ENCODE data around the gene ECHDC3.
A peak's percentile ranks its signal among the peaks of the same experiment; 100 is the strongest.

ECHDC3 gene

DNA sequence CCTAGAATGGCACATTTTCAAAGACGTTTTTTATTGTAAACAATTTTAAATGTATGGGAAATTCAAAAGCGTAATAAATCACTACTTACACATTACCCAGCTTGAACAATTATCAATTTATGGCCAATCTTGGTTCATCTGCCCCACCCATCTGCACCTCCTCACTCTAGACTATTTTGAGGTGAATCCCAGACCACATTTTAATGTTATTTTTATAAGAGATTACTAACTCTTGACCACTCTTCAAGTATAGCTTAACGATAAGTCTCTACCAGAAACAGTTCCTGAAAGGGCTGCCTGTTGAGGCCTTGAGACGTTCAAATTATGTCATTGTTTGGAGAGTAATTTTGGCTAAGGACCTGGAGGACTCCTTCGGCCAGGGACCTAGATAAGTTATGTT lies 33.2 kb downstream of the ECHDC3 start:
- DNase-seq (ENCODE audit: low spot score), result no peak
- TF ChIP-seq, protein P1, sequence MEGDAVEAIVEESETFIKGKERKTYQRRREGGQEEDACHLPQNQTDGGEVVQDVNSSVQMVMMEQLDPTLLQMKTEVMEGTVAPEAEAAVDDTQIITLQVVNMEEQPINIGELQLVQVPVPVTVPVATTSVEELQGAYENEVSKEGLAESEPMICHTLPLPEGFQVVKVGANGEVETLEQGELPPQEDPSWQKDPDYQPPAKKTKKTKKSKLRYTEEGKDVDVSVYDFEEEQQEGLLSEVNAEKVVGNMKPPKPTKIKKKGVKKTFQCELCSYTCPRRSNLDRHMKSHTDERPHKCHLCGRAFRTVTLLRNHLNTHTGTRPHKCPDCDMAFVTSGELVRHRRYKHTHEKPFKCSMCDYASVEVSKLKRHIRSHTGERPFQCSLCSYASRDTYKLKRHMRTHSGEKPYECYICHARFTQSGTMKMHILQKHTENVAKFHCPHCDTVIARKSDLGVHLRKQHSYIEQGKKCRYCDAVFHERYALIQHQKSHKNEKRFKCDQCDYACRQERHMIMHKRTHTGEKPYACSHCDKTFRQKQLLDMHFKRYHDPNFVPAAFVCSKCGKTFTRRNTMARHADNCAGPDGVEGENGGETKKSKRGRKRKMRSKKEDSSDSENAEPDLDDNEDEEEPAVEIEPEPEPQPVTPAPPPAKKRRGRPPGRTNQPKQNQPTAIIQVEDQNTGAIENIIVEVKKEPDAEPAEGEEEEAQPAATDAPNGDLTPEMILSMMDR (IDR thresholded peaks at IDR 0.05; ENCODE audit: extremely low read depth, insufficient read depth, missing control alignments), result no peak
- in situ Hi-C loops (cut with MboI; ENCODE audit: low pct_unique_long_range_greater_than_20kb, low sequenced_read_pairs, unreplicated experiment), result no loop called here

DNA sequence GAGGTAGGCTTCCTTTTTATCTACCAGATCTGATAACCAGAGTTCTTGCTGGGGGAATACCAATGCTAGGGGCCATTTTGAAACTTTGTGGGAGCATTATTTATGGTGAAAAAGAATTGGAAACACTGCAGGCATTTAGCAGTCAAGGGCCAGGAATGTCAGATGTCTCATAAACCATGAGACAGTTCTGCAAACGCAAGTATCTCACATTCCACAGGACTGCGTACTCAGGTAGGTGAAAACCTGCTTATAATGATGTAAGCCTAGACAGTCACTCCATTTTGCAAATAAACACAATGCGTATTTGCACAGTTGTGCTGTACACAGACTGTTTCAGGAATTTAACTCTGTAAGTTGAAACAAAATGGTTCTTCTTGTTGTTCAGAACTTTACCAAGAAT lies 33.9 kb downstream of the ECHDC3 start:
- in situ Hi-C loops (cut with MboI; ENCODE audit: low pct_unique_long_range_greater_than_20kb, low sequenced_read_pairs, unreplicated experiment), result no loop called here
- TF ChIP-seq, protein P1 (IDR thresholded peaks at IDR 0.05; ENCODE audit: extremely low read depth, insufficient read depth, missing control alignments), result no peak
- no peak for DNase-seq (ENCODE audit: low spot score)

GRCh38 chr10:11781114-11781513 lies 38.9 kb downstream of the ECHDC3 start:
- in situ Hi-C loops (cut with MboI; ENCODE audit: low pct_unique_long_range_greater_than_20kb, low sequenced_read_pairs, unreplicated experiment), result no loop called here
- TF ChIP-seq, protein P1 (IDR thresholded peaks at IDR 0.05; ENCODE audit: extremely low read depth, insufficient read depth, missing control alignments), result no peak
- no peak for DNase-seq (ENCODE audit: low spot score)

DNA sequence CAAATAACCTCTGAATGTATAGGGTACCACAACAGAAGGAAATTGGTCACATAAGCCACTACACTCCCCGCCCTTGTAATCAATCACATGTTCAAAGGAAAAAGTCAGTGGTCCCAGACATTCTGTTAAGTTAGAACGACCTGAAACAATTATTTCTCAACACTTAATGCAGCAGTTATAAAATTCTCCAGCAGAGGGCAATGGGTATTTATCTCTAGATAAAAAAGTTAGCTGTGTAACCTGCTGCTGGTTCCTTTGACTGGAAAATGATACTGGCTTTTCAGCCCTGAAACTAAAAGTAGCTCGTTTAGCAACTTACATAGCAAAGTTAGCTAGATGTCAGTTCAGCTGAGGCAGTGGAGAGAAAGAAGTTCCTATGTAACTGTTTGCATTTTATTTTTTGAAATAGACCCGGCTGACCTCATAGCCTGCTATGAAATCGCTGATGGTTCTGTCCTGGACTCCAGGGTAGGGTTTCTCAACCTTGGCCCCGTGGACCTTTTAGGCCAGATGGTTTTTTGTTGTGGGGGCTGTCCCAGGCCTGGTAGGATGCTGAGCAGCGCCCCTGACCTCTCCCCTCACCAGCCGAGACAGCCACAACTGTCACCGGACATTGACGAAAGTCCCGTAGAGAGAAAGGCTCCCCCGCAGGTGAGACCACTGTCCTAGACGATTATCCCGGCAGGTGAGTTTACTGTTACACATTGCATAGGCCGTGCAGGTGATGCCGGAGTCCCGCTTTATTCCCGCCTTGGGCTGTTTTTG lies 40.8 kb downstream of the ECHDC3 start:
- in situ Hi-C loops (cut with MboI; ENCODE audit: low pct_unique_long_range_greater_than_20kb, low sequenced_read_pairs, unreplicated experiment), result no loop called here
- peak; percentile 80 for DNase-seq (ENCODE audit: low spot score)
- TF ChIP-seq, protein P1 (IDR thresholded peaks at IDR 0.05; ENCODE audit: extremely low read depth, insufficient read depth, missing control alignments), result peak; percentile 55

DNA sequence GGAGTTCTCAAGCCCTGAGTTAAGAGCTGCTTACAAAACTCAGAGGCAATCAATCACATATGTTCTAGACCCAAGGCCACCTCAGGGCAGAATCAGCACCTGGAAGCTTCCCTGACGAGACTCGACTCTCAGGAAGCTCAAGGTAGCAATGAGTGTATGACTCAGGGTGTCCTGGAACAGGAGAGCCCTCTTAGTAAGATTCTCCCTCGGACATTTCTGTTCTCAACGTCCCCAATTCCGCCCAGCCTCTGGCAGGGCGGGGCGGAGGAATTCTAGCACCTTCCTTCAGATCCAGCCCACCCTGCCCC lies 41.3 kb downstream of the ECHDC3 start:
- in situ Hi-C loops (cut with MboI; ENCODE audit: low pct_unique_long_range_greater_than_20kb, low sequenced_read_pairs, unreplicated experiment), result no loop called here
- TF ChIP-seq, protein P1 (IDR thresholded peaks at IDR 0.05; ENCODE audit: extremely low read depth, insufficient read depth, missing control alignments), result no peak
- DNase-seq (ENCODE audit: low spot score), result no peak

GRCh38 chr10:11787374-11787773 lies 45.2 kb downstream of the ECHDC3 start:
- no peak for DNase-seq (ENCODE audit: low spot score)
- in situ Hi-C loops (cut with MboI; ENCODE audit: low pct_unique_long_range_greater_than_20kb, low sequenced_read_pairs, unreplicated experiment), result no loop called here
- TF ChIP-seq, protein P1 (IDR thresholded peaks at IDR 0.05; ENCODE audit: extremely low read depth, insufficient read depth, missing control alignments), result no peak

All from GM13977 (cell line).